ENCODE measurements around the gene RALGAPA2. TPM values are rescaled to one million over a fixed set of nuclear protein-coding genes. Genes with fewer than 3 reads are reported as not detected.

Gene RALGAPA2
- total RNA-seq, 1 experiment from 2014 or later = 1.9 TPM

DNA sequence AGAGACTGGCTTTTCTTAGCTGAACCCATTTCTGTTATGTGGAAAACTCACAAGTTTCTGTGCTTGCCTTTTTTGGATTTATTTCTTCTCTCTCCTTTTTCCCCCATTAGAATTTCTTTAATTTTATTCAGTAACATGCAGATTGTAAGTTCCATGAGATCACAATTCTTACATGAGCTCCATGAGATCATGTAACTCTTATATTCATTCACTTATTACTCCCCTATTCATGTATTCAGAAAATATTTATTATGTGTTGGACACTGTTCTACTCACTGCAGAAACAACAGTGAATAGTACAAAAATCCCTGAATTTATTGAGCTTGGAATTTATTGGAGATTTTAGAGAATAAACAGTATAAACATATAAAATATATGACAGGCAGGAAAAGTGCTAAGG lies 238.8 kb downstream of the RALGAPA2 start:
- in situ Hi-C loops (cut with HindIII; ENCODE audit: low pct_unique_long_range_greater_than_20kb, low sequenced_read_pairs) = no loop called here

GRCh38 chr20:20472684-20473274 lies 239.7 kb downstream of the RALGAPA2 start:
- DNase-seq (ENCODE audit: low read depth) = no peak
- in situ Hi-C loops (cut with HindIII; ENCODE audit: low pct_unique_long_range_greater_than_20kb, low sequenced_read_pairs) = no loop called here

More for the DNA sequence above, 238.8 kb downstream of the RALGAPA2 start:
- no peak for DNase-seq (ENCODE audit: low read depth)

GRCh38 chr20:20466341-20466879 lies 246.0 kb downstream of the RALGAPA2 start:
- no peak for DNase-seq (ENCODE audit: low read depth)
- in situ Hi-C loops (cut with HindIII; ENCODE audit: low pct_unique_long_range_greater_than_20kb, low sequenced_read_pairs) = no loop called here

DNA sequence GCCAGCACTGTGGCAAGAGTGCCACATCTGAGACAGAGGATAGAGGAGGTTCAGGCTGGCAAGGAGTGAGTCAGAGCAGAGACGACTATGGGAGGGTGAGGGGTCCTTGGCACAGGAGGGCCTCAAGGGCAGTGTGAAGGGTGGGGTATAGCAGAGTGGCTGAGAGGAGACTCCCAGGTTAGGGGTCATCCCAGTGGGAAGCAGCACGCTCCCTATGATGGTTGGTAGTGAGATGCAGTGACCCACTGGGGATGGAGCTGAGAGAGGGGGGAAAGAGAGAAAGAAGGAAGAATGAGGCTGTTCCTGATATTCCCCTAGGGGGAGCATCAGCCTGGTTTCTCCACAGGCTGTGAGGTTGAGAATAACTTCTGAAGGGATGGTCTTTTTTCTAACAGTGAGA lies 247.2 kb downstream of the RALGAPA2 start:
- DNase-seq (ENCODE audit: low read depth) = no peak
- in situ Hi-C loops (cut with HindIII; ENCODE audit: low pct_unique_long_range_greater_than_20kb, low sequenced_read_pairs) = no loop called here

DNA sequence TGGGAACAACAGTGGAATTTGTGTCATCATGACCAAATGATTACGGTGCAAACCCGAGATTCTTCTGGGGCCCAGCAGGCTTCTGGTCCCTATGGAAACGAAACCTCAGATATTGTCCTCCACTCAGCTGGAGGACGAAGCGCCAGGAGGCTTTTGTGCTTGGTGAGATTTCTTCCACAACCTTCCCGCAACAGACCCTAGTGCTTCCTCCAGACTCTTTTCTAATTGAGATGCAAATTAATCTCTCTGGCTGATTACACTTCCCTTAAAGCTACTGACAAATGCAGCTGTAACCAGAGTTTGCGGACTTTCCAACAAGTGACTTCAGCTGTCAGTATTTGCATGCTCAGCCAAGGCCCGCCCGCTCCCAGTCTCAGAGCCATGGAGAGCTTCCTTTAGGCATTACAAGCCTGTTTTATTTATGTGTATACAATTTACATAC lies 248.5 kb downstream of the RALGAPA2 start:
- in situ Hi-C loops (cut with HindIII; ENCODE audit: low pct_unique_long_range_greater_than_20kb, low sequenced_read_pairs) = no loop called here
- DNase-seq (ENCODE audit: low read depth) = no peak

DNA sequence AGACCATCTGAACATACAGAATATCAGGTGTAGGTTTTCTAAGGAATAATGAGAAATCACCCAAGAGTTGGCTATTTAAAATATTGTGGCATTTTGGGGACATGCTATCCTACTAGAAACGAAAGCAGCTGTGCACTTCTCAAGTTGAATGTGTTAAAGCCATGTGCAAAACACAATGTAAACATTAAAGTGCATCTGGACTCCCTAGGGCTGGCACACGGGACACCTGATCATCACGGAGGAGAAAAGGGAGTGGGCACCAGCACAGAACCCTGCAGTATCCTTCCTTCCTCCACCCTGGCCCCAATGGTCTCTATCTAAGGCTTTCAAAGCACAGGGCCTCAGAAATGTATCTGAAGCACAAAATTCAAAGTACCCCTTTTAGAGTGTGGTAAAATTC lies 250.3 kb downstream of the RALGAPA2 start:
- no peak for DNase-seq (ENCODE audit: low read depth)
- in situ Hi-C loops (cut with HindIII; ENCODE audit: low pct_unique_long_range_greater_than_20kb, low sequenced_read_pairs) = no loop called here

- DNase-seq (ENCODE audit: low read depth) = no peak
- in situ Hi-C loops (cut with HindIII; ENCODE audit: low pct_unique_long_range_greater_than_20kb, low sequenced_read_pairs) = no loop called here
Observed at GRCh38 chr20:20461551-20461950, 250.9 kb downstream of the RALGAPA2 start.

DNA sequence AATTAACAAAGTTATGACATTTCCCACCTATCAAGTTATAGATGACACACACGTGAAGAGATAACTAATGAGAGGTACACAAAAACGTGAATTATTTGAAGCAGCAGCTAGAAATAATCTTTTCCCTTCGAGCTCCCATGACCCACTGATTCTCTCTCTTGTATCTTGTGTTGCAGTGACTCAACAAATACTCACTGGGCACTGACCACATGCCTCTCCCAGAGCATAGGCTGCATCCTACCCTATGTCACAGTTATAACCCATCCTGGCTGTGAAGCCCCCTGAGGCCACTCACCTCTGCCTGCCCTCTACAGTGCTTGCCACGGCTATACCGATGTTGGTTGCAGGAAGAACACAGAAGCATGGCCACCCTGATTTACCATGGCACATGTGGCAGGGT lies 252.7 kb downstream of the RALGAPA2 start:
- in situ Hi-C loops (cut with HindIII; ENCODE audit: low pct_unique_long_range_greater_than_20kb, low sequenced_read_pairs) = no loop called here
- DNase-seq (ENCODE audit: low read depth) = no peak

GRCh38 chr20:20457392-20458126 lies 254.9 kb downstream of the RALGAPA2 start:
- no peak for DNase-seq (ENCODE audit: low read depth)
- in situ Hi-C loops (cut with HindIII; ENCODE audit: low pct_unique_long_range_greater_than_20kb, low sequenced_read_pairs) = no loop called here

DNA sequence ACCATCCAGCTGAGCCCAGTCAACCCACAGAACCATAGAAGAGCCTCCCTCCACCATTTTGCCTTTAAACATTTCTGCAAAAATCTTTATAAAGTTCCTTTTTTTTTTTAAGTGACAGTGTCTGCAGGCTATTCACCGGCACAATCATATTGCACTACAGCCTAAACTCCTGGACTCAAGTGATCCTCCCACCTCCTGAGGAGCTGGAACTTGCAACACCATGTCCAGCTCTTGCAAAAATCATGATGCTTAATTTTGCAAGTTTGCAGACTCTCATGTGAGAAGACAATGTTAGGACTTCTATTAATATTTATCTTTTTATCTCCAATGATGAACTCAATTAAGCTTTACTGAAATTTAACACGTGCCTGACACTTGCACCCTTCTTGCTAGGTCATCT lies 255.7 kb downstream of the RALGAPA2 start:
- DNase-seq (ENCODE audit: low read depth) = no peak
- in situ Hi-C loops (cut with HindIII; ENCODE audit: low pct_unique_long_range_greater_than_20kb, low sequenced_read_pairs) = no loop called here

GRCh38 chr20:20455926-20456325 lies 256.5 kb downstream of the RALGAPA2 start:
- in situ Hi-C loops (cut with HindIII; ENCODE audit: low pct_unique_long_range_greater_than_20kb, low sequenced_read_pairs) = no loop called here
- DNase-seq (ENCODE audit: low read depth) = no peak

GRCh38 chr20:20454850-20455627 lies 257.4 kb downstream of the RALGAPA2 start:
- in situ Hi-C loops (cut with HindIII; ENCODE audit: low pct_unique_long_range_greater_than_20kb, low sequenced_read_pairs) = no loop called here
- DNase-seq (ENCODE audit: low read depth) = no peak

DNA sequence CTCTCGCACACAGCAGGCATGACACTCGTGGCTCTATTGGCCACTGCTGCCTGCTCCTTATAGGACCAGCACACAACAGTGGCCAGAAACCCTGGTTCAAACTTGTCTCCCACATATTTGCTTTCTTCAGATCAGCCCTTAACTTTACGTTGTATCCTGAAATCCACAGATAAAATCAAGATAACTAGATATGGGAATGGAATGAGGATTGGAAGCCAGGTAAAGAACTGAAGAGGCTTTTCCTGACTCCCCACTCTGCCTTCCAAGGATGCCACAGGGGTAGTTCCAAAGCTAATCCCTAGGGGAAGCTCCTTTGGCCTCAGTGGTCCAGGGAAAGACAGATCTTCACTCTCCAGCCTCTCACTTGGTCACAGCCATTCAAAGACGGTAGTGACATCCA lies 258.1 kb downstream of the RALGAPA2 start:
- DNase-seq (ENCODE audit: low read depth) = no peak
- in situ Hi-C loops (cut with HindIII; ENCODE audit: low pct_unique_long_range_greater_than_20kb, low sequenced_read_pairs) = no loop called here

- DNase-seq (ENCODE audit: low read depth) = no peak
- in situ Hi-C loops (cut with HindIII; ENCODE audit: low pct_unique_long_range_greater_than_20kb, low sequenced_read_pairs) = no loop called here
Observed at GRCh38 chr20:20452254-20452676, 260.2 kb downstream of the RALGAPA2 start.

- no peak for DNase-seq (ENCODE audit: low read depth)
- in situ Hi-C loops (cut with HindIII; ENCODE audit: low pct_unique_long_range_greater_than_20kb, low sequenced_read_pairs) = no loop called here
Observed at GRCh38 chr20:20450521-20450920, 261.9 kb downstream of the RALGAPA2 start.

- no peak for DNase-seq (ENCODE audit: low read depth)
- in situ Hi-C loops (cut with HindIII; ENCODE audit: low pct_unique_long_range_greater_than_20kb, low sequenced_read_pairs) = no loop called here
Observed at GRCh38 chr20:20448881-20449280, 263.6 kb downstream of the RALGAPA2 start.

DNA sequence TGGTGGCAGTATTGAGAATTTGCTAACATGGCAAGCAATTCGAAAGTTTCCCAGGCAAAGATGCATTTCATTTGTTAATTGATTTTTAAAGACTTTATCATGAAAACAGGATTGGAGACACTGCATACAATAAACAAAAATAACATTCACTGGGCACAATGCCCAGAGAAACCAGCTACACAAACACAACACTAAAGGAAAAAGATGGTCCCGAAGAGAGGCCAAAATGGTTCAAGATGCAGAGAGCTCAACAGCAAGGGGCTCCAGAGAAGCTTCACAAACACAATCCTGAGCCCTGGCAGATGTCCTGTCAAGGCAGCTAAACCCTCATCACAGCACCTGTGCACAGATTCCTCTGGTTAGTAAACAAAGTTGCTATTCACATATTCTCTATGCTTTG lies 265.2 kb downstream of the RALGAPA2 start:
- DNase-seq (ENCODE audit: low read depth) = no peak
- in situ Hi-C loops (cut with HindIII; ENCODE audit: low pct_unique_long_range_greater_than_20kb, low sequenced_read_pairs) = no loop called here

- in situ Hi-C loops (cut with HindIII; ENCODE audit: low pct_unique_long_range_greater_than_20kb, low sequenced_read_pairs) = no loop called here
- DNase-seq (ENCODE audit: low read depth) = no peak
Observed at GRCh38 chr20:20446425-20447015, 265.9 kb downstream of the RALGAPA2 start.

- in situ Hi-C loops (cut with HindIII; ENCODE audit: low pct_unique_long_range_greater_than_20kb, low sequenced_read_pairs) = no loop called here
Observed at GRCh38 chr20:20446001-20446400, 266.4 kb downstream of the RALGAPA2 start.

More at GRCh38 chr20:20446001-20446400, 266.4 kb downstream of the RALGAPA2 start:
- DNase-seq (ENCODE audit: low read depth) = no peak

Data from Caki2 (cell line).